Neural cell (in vitro differentiated cells): Measurements from ENCODE around the gene KCNQ5. TPM values are rescaled to one million over a fixed set of nuclear protein-coding genes. Genes with fewer than 3 reads are reported as not detected.

Experiments used
- H2AFZ ChIP-seq: fragments of 200-600, 300-800 bp; sonication (generic), shearing (Covaris generic); 2 replicates; pipeline ENCODE4 v1.6.0; 2014; ENCODE audit warnings: low read depth, mild to moderate bottlenecking, antibody characterized with exemption, low read length, moderate library complexity
- H3F3A ChIP-seq: fragments of 200-600 bp; shearing (Covaris generic); 2 replicates; pipeline ENCODE4 v1.6.1; 2016; ENCODE audit warnings: mild to moderate bottlenecking, moderate library complexity, mixed read lengths, antibody characterized with exemption, low read length; ENCODE audit not compliant: insufficient read depth, poor library complexity, severe bottlenecking
- H3K27ac ChIP-seq: fragments of 200-600, 300-800 bp; sonication (generic), shearing (Covaris generic); 2 replicates; pipeline ENCODE4 v1.5.1; 2014; ENCODE audit warnings: mild to moderate bottlenecking, low read length, moderate library complexity
- H3K27me3 ChIP-seq: fragments of 300-800, 200-600 bp; sonication (generic), shearing (Covaris generic); 2 replicates; pipeline ENCODE4 v1.6.0; 2014; ENCODE audit warnings: mild to moderate bottlenecking, low read depth, low read length, moderate library complexity; ENCODE audit not compliant: insufficient read depth
- H3K36me3 ChIP-seq: fragments of 300-800, 200-600 bp; sonication (generic), shearing (Covaris generic); 2 replicates; pipeline ENCODE4 v1.5.1; 2014; ENCODE audit warnings: mild to moderate bottlenecking, antibody characterized with exemption, low read length, moderate library complexity; ENCODE audit not compliant: insufficient read depth
- H3K4me2 ChIP-seq: fragments of 300-800, 200-600 bp; sonication (generic), shearing (Covaris generic); 2 replicates; pipeline ENCODE4 v1.6.0; 2014; ENCODE audit warnings: mild to moderate bottlenecking, low read length
- H3K4me3 ChIP-seq: fragments of 300-800, 200-600 bp; sonication (generic), shearing (Covaris generic); 2 replicates; pipeline ENCODE4 v1.5.1; 2014; ENCODE audit warnings: mild to moderate bottlenecking, low read length, moderate library complexity
- H3K79me2 ChIP-seq: fragments of 200-600 bp; shearing (Covaris generic); replicated peaks from 2 replicates; pipeline ENCODE4 v1.6.0; 2014; ENCODE audit warnings: mild to moderate bottlenecking, low read length, moderate library complexity; ENCODE audit not compliant: insufficient read depth
- H3K9ac ChIP-seq: fragments of 300-800, 200-600 bp; sonication (generic), shearing (Covaris generic); 2 replicates; pipeline ENCODE4 v1.6.1; 2016; ENCODE audit warnings: mild to moderate bottlenecking, low read length, mixed read lengths
- H3K9me2 ChIP-seq: fragments of 200-600 bp; shearing (Covaris generic); 2 replicates; pipeline ENCODE4 v1.6.1; 2016; ENCODE audit warnings: mild to moderate bottlenecking, low read length, mixed read lengths; ENCODE audit not compliant: insufficient read depth
- H3K9me3 ChIP-seq: fragments of 200-600, 300-800 bp; sonication (generic), shearing (Covaris generic); 2 replicates; pipeline ENCODE4 v1.6.1; 2016; ENCODE audit warnings: mild to moderate bottlenecking, mixed run types, low read length, moderate library complexity, mixed read lengths
- H4K20me1 ChIP-seq: fragments of 200-600 bp; shearing (Covaris generic); 2 replicates; pipeline ENCODE4 v1.6.1; 2016; ENCODE audit warnings: mild to moderate bottlenecking, mixed run types; ENCODE audit not compliant: insufficient read depth
- CTCF ChIP-seq: fragments of 450-650 bp; IDR thresholded peaks from 2 replicates; pipeline ENCODE4 v1.5.1; 2014; ENCODE audit warnings: antibody characterized with exemption, mild to moderate bottlenecking, moderate library complexity; ENCODE audit not compliant: poor library complexity, severe bottlenecking
- EP300 ChIP-seq: fragments of 450-650 bp; conservative IDR thresholded peaks from 2 replicates; pipeline ENCODE4 v1.6.1; 2014; ENCODE audit warnings: antibody characterized with exemption, mild to moderate bottlenecking, moderate library complexity; ENCODE audit not compliant: poor library complexity, severe bottlenecking
- EZH2 ChIP-seq: fragments of 200-600, 300-800 bp; shearing (Covaris generic), sonication (generic); IDR thresholded peaks from 2 replicates; pipeline ENCODE4 v1.6.1; 2014; ENCODE audit warnings: antibody characterized with exemption, low read length, borderline replicate concordance, mild to moderate bottlenecking; ENCODE audit not compliant: insufficient read depth, poor library complexity, severe bottlenecking
- MXI1 ChIP-seq: fragments of 450-650 bp; conservative IDR thresholded peaks from 2 replicates; pipeline ENCODE4 v1.6.1; 2014; ENCODE audit warnings: antibody characterized with exemption, mild to moderate bottlenecking; ENCODE audit not compliant: poor library complexity, severe bottlenecking
- POLR2AphosphoS5 ChIP-seq: IDR thresholded peaks from 2 replicates; pipeline ENCODE4 v1.6.1; 2012
- RAD21 ChIP-seq: fragments of 450-650 bp; conservative IDR thresholded peaks from 2 replicates; pipeline ENCODE4 v1.6.1; 2014; ENCODE audit warnings: antibody characterized with exemption, mild to moderate bottlenecking, moderate library complexity
- SMC3 ChIP-seq: fragments of 450-650 bp; conservative IDR thresholded peaks from 2 replicates; pipeline ENCODE4 v1.6.1; 2014; ENCODE audit warnings: antibody characterized with exemption, mild to moderate bottlenecking, moderate library complexity; ENCODE audit not compliant: poor library complexity
- TAF1 ChIP-seq: IDR thresholded peaks from 2 replicates; pipeline ENCODE4 v1.6.1; 2012; ENCODE audit warnings: low read depth
- polyA plus RNA-seq: library from polyadenylated mRNA; depleted of rRNA; stranded (reverse); fragments of >200 nt; gene quantifications from 2 replicates; pipeline ENCODE4 v1.2.3, GENCODE V29; 2014
- TF ChIP-seq, protein P1 (sequence below): IDR thresholded peaks from 2 replicates; pipeline ENCODE4 v1.6.1; 2012; ENCODE audit warnings: borderline replicate concordance

The KCNQ5 gene
- polyA plus RNA-seq, 1 donor from 2014 or later, result 0.30 TPM

DNA sequence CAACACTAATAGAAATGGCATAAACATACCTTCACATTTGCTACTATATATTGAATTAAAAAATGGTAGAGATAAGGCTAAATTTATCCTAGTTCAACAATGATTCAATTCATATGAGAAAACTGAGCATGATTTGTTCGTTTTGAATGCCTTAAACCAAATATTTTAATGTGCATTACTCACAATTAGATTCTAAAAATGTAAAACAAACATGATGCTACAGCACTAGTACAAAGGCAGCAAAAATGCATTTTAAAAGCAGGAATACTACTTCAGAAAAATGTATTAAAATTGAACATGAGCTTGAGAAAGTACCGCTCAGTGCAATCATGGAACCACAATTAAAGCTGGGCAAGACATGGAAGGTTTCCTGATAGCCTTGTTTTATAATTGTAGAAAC is 195.3 kb downstream of the KCNQ5 start:
- no peaks in the 10 kb centered on the region for H3K9me2 ChIP-seq
- TF ChIP-seq POLR2AphosphoS5 (no peak), RAD21 (no peak), TAF1 (no peak), MXI1 (no peak), EP300 (no peak), CTCF (no peak), EZH2 (no peak), SMC3 (no peak)
- TF ChIP-seq, protein P1, sequence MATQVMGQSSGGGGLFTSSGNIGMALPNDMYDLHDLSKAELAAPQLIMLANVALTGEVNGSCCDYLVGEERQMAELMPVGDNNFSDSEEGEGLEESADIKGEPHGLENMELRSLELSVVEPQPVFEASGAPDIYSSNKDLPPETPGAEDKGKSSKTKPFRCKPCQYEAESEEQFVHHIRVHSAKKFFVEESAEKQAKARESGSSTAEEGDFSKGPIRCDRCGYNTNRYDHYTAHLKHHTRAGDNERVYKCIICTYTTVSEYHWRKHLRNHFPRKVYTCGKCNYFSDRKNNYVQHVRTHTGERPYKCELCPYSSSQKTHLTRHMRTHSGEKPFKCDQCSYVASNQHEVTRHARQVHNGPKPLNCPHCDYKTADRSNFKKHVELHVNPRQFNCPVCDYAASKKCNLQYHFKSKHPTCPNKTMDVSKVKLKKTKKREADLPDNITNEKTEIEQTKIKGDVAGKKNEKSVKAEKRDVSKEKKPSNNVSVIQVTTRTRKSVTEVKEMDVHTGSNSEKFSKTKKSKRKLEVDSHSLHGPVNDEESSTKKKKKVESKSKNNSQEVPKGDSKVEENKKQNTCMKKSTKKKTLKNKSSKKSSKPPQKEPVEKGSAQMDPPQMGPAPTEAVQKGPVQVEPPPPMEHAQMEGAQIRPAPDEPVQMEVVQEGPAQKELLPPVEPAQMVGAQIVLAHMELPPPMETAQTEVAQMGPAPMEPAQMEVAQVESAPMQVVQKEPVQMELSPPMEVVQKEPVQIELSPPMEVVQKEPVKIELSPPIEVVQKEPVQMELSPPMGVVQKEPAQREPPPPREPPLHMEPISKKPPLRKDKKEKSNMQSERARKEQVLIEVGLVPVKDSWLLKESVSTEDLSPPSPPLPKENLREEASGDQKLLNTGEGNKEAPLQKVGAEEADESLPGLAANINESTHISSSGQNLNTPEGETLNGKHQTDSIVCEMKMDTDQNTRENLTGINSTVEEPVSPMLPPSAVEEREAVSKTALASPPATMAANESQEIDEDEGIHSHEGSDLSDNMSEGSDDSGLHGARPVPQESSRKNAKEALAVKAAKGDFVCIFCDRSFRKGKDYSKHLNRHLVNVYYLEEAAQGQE, result no peak
- no peaks in the 10 kb centered on the region for H3F3A ChIP-seq
- no peak overlapping the region for H3K27ac ChIP-seq
- no peak overlapping the region for H2AFZ ChIP-seq
- H3K4me3 ChIP-seq, result no peak overlapping the region
- no peaks in the 10 kb centered on the region for H3K9me3 ChIP-seq
- no peaks in the 10 kb centered on the region for H3K79me2 ChIP-seq
- no peaks in the 10 kb centered on the region for H3K36me3 ChIP-seq
- H4K20me1 ChIP-seq, result no peaks in the 10 kb centered on the region
- no peaks in the 10 kb centered on the region for H3K27me3 ChIP-seq
- no peak overlapping the region for H3K4me2 ChIP-seq
- H3K9ac ChIP-seq, result no peak overlapping the region

DNA sequence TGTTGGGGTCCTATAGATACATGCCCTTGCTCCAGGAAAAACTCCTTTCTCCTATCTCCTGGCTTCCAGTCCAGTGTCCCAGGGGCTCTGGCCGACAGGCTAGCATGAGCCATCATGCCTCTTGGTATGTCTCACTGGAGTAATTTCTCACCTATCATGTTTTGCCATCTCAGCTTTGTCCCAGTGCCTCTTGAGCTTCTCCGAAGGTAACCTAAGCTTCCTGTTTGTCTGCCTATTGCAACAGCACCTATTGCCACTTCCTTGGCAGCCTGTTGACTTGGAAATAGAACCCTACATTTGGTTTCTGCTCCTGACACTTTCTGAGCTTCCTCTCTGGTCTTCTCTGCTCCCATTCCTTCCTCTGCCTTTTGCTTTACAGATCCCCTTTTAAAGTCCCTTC is 197.7 kb downstream of the KCNQ5 start:
- H3K36me3 ChIP-seq, result no peaks in the 10 kb centered on the region
- H3K9me2 ChIP-seq, result no peaks in the 10 kb centered on the region
- H3K4me2 ChIP-seq, result no peak overlapping the region
- no peaks in the 10 kb centered on the region for H4K20me1 ChIP-seq
- H3K9me3 ChIP-seq, result no peaks in the 10 kb centered on the region
- no peaks in the 10 kb centered on the region for H3F3A ChIP-seq
- H3K27ac ChIP-seq, result no peak overlapping the region
- TF ChIP-seq EP300 (no peak), POLR2AphosphoS5 (no peak), SMC3 (no peak), MXI1 (no peak), TAF1 (no peak), CTCF (no peak), RAD21 (no peak), EZH2 (no peak)
- TF ChIP-seq, protein P1, result no peak
- no peak overlapping the region for H3K4me3 ChIP-seq
- H3K9ac ChIP-seq, result no peak overlapping the region
- H3K27me3 ChIP-seq, result no peaks in the 10 kb centered on the region
- H3K79me2 ChIP-seq, result no peaks in the 10 kb centered on the region
- no peak overlapping the region for H2AFZ ChIP-seq
